Right kidney (tissue), 1 donor: ENCODE results near the gene RAD51B.
"Not testable (repeated sequence)": the region's sequence is repeated elsewhere in the genome, so short reads cannot be mapped to it uniquely, and the experiment has no call there.

Experiments used
- DNase-seq: peaks from one replicate; pipeline ENCODE4 v3.0.0-alpha.2; 2016

Gene RAD51B

DNA sequence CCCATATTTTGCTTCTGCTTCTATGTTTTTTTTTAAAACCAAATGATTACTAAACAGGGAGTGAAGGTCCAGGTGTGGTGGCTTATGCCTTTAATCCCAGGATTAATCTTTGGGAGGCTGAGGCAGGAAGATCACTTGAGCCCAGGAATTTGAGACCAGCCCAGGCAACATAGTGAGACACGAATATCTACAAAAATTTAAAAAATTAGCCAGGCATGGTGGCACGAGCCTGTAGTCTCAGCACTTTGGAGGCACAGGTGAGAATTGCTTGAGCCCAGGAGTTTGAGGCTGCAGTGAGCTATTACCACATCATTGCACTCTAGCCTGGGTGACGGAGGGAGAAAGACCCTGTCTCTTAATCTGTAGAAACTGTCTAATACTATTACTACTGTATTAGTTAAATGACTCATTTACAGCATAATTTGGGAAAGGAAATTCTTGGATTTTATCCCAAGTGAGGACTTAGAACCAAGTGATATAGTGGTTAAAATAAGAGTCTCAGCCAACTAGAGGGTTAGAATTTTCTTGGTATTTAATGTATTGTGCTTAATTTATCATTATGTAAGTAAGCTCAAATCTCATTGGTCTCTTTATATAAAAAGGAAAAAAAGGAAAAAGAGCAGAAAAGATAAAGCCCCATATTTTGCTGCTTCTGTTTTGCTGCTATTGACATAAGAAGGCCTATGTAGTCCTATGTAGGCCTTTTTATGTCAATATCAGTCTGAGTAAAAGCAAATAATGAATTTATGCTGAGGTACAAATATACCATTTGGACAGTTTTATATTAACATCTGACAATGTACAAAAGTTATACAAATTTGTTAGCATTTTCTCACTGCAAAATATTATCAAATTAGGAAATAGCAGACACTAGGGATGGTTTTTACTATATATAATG lies 163.4 kb downstream of the RAD51B start:
- no peak for DNase-seq

DNA sequence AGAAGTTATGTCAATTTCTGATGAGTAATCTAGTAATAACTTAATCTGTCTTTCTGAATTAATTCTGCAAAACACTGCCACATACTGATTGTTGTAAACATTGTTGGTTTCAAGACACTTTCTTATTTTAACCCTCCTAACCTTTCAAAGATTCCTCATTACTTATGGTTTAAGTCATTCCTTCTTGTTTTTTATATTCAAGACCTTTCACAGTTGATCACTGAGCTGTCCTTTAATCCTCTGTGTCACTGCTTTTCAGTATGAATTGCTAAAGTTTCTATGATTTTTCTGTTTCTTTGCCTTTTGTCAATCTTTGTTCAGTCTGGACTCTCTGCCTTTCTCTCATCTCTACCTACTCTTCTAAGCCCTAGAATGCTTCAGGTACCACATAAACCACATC lies 164.7 kb downstream of the RAD51B start:
- DNase-seq, result no peak

- DNase-seq, result no peak
These were observed 166.7 kb downstream of the RAD51B start for GRCh38 chr14:67986131-67986841.

GRCh38 chr14:67987606-67988005 lies 168.0 kb downstream of the RAD51B start:
- no peak for DNase-seq

DNA sequence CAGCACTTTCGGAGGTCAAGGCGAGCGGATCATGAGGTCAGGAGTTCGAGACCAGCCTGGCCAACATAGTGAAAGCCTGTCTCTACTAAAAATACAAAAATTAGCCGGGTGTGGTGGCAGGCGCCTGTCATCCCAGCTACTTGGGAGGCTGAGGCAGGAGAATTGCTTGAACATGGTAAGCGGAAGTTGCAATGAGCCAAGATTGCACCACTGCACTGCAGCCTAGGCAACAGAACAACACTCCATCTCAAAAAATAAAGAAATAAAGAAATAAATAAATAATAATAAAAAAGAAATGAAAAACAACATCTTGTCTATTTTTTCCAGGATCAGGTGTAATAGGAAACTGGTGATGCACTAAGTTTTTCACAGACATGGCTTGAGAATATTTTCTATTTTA lies 168.6 kb downstream of the RAD51B start:
- not testable (repeated sequence) for DNase-seq

GRCh38 chr14:67990576-67990975 lies 171.0 kb downstream of the RAD51B start:
- no peak for DNase-seq

GRCh38 chr14:67994531-67994930 lies 175.0 kb downstream of the RAD51B start:
- DNase-seq, result no peak

DNA sequence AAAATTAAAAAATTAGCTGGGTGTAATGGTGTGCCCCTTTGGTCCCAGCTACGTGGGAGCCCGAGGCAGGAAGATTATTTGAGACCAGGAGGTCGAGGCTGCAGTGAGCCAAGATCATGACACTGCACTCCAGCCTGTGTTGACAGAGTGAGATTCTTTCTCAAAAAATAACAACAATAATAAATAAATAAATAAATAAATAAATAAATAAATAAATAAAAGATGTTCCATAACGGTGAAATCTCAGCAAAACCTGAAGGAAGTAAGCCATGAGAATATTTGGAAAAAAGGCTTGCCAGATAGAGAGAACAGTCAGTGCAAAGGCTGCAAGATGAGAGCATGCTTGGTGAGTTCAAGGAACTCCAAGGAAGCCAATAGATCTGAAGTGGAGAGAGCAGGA lies 176.7 kb downstream of the RAD51B start:
- no peak for DNase-seq

DNA sequence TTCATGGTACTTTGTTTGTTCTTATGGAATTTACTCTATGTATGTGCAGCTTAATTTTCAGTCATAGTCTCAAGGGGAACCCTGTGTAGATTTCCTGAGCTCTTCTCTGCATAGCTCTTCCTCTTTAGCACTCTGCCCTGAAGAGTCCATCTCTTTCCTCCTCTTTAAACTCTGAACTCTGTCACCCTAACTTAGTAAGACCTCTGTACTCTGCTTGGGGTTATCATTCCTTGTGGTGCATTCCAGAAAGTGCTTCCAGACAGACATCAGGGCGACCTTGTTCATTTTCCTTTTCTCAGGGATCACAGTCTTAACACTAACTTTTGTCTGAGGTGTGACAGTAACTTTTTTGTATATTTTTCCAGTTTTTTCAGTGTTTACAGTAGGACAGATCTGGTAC lies 179.3 kb downstream of the RAD51B start:
- DNase-seq, result no peak

GRCh38 chr14:67999290-67999689 lies 179.7 kb downstream of the RAD51B start:
- no peak for DNase-seq

DNA sequence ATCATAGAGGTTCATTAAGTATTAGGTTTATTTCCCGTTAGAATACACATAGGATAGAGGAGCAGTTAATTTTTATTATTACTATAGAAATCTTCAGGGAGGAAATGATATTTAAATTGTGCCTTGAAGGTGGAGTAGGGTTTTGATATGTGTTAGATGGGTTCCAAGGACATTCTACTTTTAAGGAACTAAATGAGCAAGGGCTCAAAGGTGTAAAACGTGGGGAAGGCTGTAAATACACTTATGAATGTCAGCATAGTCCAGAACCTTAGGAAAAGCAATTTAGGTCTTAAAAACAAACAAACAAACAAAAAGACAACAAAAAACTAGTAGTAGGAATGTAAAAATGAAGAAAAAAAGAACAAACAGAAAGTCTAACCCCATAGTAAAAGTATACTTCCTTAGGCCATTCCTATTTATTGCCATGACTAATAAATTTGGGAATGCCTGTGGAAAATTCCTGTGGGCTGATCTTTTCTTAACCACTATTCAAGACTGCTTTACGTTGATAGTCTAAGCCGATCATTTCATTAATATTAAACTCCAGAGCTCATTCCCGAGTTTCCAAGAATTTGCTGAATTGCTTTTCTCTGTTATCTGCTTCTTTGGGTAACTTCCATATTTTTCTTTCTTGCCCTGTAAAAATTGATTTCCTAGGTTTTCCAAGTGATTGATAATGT lies 180.3 kb downstream of the RAD51B start:
- DNase-seq, result no peak

DNA sequence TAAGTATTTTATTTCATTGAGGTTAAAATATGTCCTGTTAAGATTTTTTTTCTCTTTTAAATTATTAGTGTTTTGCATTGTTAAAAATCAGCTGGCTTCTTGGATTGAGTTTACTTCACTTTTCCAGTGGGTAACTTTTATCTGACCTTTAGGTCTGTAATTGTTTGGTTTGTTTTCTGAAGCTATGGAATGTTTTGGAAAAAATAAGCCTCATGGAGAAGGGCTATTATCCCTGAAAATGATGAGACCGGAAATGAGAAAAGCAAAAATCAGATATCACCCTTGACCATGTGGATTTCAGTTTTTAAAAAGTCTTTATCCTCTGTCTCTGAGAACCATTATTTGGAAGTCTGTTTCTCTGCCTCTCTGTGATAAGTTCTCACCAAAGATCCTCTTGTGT lies 180.9 kb downstream of the RAD51B start:
- no peak for DNase-seq

- no peak for DNase-seq
These were observed 188.9 kb downstream of the RAD51B start for GRCh38 chr14:68008491-68008890.

- DNase-seq, result no peak
These were observed 191.9 kb downstream of the RAD51B start for GRCh38 chr14:68011406-68012028.

- no peak for DNase-seq
These were observed 193.3 kb downstream of the RAD51B start for GRCh38 chr14:68012871-68013270.

DNA sequence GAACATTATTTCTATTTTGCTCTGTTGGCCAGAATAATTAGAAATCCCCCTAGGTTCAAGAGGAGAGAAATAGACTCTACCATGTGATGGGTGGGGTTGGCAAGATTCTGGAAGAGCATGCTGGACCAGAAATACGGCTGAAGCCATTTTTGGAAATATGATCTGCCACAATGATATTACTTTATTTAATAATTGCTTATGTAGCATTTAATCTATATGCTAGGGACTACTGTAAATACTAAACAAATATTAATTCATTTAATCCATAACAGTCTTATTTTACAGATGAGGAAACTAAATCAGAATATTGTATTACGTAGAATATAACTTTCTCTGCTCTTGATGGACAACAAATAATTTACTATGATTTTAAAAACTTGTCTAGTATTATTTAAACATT lies 193.7 kb downstream of the RAD51B start:
- no peak for DNase-seq

DNA sequence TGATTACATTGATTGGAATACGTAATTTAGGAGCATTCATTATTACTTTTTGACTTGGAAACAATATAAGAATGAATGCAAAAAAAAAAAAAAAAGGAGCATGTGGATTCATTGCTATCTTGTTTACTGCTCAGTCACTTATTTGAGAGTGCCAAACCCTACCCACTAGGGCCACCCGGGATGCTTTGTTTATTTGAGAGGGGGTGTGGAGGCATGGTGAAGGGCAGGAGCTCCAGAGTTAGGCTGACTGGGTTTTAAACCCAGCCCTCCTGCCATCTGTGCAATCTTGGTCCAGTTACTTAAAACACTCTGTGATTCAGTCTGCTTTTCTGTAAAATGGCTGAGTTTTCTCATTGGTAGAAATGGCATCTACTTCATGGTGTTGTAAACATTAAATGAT lies 195.2 kb downstream of the RAD51B start:
- no peak for DNase-seq

DNA sequence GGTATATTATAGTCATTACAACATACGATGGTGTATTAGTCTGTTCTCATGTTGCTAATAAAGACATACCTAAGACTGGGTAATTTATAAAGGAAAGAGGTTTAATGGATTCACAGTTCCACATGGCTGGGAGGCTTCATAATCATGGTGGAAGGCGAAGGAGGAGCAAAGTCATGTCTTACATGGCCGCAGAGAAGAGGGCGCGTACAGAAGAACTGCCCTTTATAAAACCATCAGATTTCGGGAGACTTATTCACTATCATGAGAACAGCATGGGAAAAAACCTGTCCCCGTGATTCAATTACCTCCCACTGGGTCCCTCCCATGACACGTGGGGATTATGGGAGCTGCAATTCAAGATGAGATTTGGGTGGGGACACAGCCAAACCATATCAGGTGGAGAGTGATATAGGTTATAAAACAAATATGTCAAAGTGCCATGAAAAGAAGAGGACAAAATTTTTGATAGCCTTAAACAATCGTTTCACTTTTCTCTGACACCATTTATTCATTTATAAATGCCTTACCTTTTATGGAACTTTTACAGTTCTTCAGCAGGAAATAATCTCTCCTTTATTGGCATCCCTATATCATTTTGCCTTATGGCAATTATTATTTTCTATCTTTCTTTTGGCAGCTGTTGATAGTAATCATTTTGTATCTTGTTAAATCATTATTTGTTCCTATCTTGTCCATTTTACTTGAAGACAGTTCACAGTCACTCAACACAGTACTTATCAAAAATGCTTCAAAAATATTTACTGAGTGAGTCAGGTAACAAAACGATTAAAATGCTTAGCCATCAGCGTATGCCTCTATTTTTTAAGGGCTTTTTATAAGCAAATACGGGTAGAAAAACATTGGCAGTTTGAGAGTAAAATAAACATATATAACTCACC lies 196.0 kb downstream of the RAD51B start:
- no peak for DNase-seq

- DNase-seq, result no peak
These were observed 196.8 kb downstream of the RAD51B start for GRCh38 chr14:68016255-68016914.

GRCh38 chr14:68018598-68018997 lies 199.0 kb downstream of the RAD51B start:
- DNase-seq, result no peak

DNA sequence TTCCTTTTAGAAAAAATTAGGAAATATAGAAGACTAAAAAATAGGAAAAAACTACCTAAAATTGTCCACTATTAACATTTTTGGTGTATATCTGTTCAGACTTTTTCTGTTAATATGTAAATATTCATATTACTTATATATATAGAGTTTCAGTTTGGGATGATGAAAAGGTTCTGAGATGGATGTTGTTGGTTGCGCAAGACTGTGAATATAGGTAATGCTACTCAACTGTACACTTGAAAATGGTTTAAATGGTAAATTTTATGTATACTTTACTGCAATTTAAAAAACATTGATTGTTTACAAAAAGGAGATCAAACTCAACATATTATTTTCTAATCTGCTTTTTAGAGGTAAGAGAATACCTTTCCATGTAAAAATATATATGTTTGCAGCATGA lies 200.9 kb downstream of the RAD51B start:
- DNase-seq, result no peak
